Caki2 (cell line): ENCODE data around the gene SNAI1. TPM values are rescaled to one million over a fixed set of nuclear protein-coding genes. Genes with fewer than 3 reads are reported as not detected.
"Not testable (repeated sequence)": the region's sequence is repeated elsewhere in the genome, so short reads cannot be mapped to it uniquely, and the experiment has no call there.

Source experiments
- DNase-seq: peaks from one replicate; pipeline ENCODE4 v3.0.0-alpha.2; 2015; ENCODE audit warnings: low read depth
- in situ Hi-C: cut with HindIII; loops from 2 replicates; pipeline ENCODE4 v1.10.0; 2016; ENCODE audit warnings: low sequenced_read_pairs, low pct_unique_long_range_greater_than_20kb, mixed read lengths
- total RNA-seq: library from RNA; depleted of rRNA; stranded (reverse); fragments of >200 nt; shearing (Covaris generic); gene quantifications from 2 replicates; pipeline ENCODE4 v1.2.3, GENCODE V29; 2014; ENCODE audit warnings: low replicate concordance

SNAI1 gene
- total RNA-seq, 1 experiment from 2014 or later = 0.10 TPM

GRCh38 chr20:50003253-50003656 lies 20.5 kb downstream of the SNAI1 start:
- in situ Hi-C loops = no loop called here
- DNase-seq = no peak

- DNase-seq = no peak
- in situ Hi-C loops = no loop called here
These were observed 21.4 kb downstream of the SNAI1 start for GRCh38 chr20:50004229-50004628.

GRCh38 chr20:50005471-50005981 lies 22.7 kb downstream of the SNAI1 start:
- no peak for DNase-seq
- in situ Hi-C loops = no loop called here

- no peak for DNase-seq
- in situ Hi-C loops = no loop called here
These were observed 24.6 kb downstream of the SNAI1 start for GRCh38 chr20:50007369-50007768.

- in situ Hi-C loops = no loop called here
- no peak for DNase-seq
These were observed 25.2 kb downstream of the SNAI1 start for GRCh38 chr20:50008007-50008406.

GRCh38 chr20:50009521-50010454 lies 27.0 kb downstream of the SNAI1 start:
- DNase-seq = no peak
- in situ Hi-C loops = no loop called here

- DNase-seq, in situ Hi-C loops: not testable (repeated sequence)
These were observed 28.8 kb downstream of the SNAI1 start for GRCh38 chr20:50011597-50011996.

- in situ Hi-C loops = no loop called here
- no peak for DNase-seq
These were observed 29.8 kb downstream of the SNAI1 start for GRCh38 chr20:50012282-50013263.

GRCh38 chr20:50013976-50014375 lies 31.2 kb downstream of the SNAI1 start:
- in situ Hi-C loops = no loop called here
- DNase-seq = no peak

- DNase-seq = no peak
These were observed 32.1 kb downstream of the SNAI1 start for GRCh38 chr20:50014570-50015562.

GRCh38 chr20:50015636-50015992 lies 32.8 kb downstream of the SNAI1 start:
- in situ Hi-C loops = no loop called here

More at GRCh38 chr20:50014570-50015562, 32.1 kb downstream of the SNAI1 start:
- in situ Hi-C loops = no loop called here

GRCh38 chr20:50015993-50016770 lies 33.4 kb downstream of the SNAI1 start:
- in situ Hi-C loops = no loop called here
- no peak for DNase-seq

More at GRCh38 chr20:50015636-50015992, 32.8 kb downstream of the SNAI1 start:
- no peak for DNase-seq

- in situ Hi-C loops = no loop called here
- DNase-seq = no peak
These were observed 34.4 kb downstream of the SNAI1 start for GRCh38 chr20:50017160-50017559.

GRCh38 chr20:50017576-50018248 lies 34.9 kb downstream of the SNAI1 start:
- DNase-seq = no peak

GRCh38 chr20:50019466-50020256 lies 36.9 kb downstream of the SNAI1 start:
- in situ Hi-C loops = no loop called here
- DNase-seq = no peak

More at GRCh38 chr20:50017576-50018248, 34.9 kb downstream of the SNAI1 start:
- in situ Hi-C loops = no loop called here

GRCh38 chr20:50020288-50020687 lies 37.5 kb downstream of the SNAI1 start:
- DNase-seq = no peak
- in situ Hi-C loops = no loop called here
